IMR-90 (cell line): ENCODE measurements around the gene NUP153. TPM values are rescaled to one million over a fixed set of nuclear protein-coding genes. Genes with fewer than 3 reads are reported as not detected.

Experiments
- ATAC-seq: fragments of 200-7000 bp; cut with Tn5 transposase; 2 replicates; pipeline ENCODE4 v1.9.1; 2020; ENCODE audit warnings: low read depth, mild to moderate bottlenecking, moderate library complexity
- BruUV-seq: library from RNA; stranded (reverse); fragments of 400-500 nt; replicated peaks from 2 replicates; lab custom pipeline; 2021; lab: Mats Ljungman, UMichigan
- CTCF ChIA-PET: fragments of 300-600 bp; formaldehyde crosslinking; extraction: SDS; loops from one replicate; lab custom pipeline; 2021; ENCODE audit warnings: antibody characterized with exemption; lab: Yijun Ruan, JAX
- POLR2A ChIA-PET: fragments of 300-600 bp; sonication (Branson Sonifier 250); formaldehyde crosslinking; loops from one replicate; lab custom pipeline; 2022; ENCODE audit warnings: antibody characterized with exemption; ENCODE audit not compliant: unreplicated experiment; lab: Charles Lee
- DNase-seq: peaks from one replicate; pipeline ENCODE4 v3.0.0; 2013
- H2AFZ ChIP-seq: replicated peaks from 2 replicates; pipeline ENCODE3; 2013; ENCODE audit warnings: low read length, mild to moderate bottlenecking; ENCODE audit not compliant: poor library complexity
- H2AK5ac ChIP-seq: 2 replicates; pipeline ENCODE4 v1.6.1; 2013; ENCODE audit warnings: low read depth, low read length, inconsistent platforms
- H2AK9ac ChIP-seq: replicated peaks from 2 replicates; pipeline ENCODE3; 2013; ENCODE audit warnings: mild to moderate bottlenecking, low read depth, low read length, moderate library complexity; ENCODE audit not compliant: poor library complexity
- H2BK120ac ChIP-seq: 2 replicates; pipeline ENCODE4 v1.6.1; 2013; ENCODE audit warnings: low read depth, low read length, inconsistent platforms
- H2BK15ac ChIP-seq: 3 replicates; pipeline ENCODE4 v1.6.1; 2013; ENCODE audit warnings: low read depth, low read length, inconsistent platforms
- H2BK20ac ChIP-seq: 2 replicates; pipeline ENCODE4 v1.6.1; 2013; ENCODE audit warnings: low read depth, mild to moderate bottlenecking, inconsistent platforms, low read length, moderate library complexity
- H2BK5ac ChIP-seq: 2 replicates; pipeline ENCODE4 v1.6.1; 2013; ENCODE audit warnings: mild to moderate bottlenecking, low read depth, low read length, inconsistent platforms; ENCODE audit not compliant: poor library complexity, severe bottlenecking
- H3K14ac ChIP-seq: replicated peaks from 2 replicates; pipeline ENCODE4 v1.6.1; 2013; ENCODE audit warnings: low read depth, low read length, inconsistent platforms
- H3K18ac ChIP-seq: 2 replicates; pipeline ENCODE4 v1.6.1; 2013; ENCODE audit warnings: low read depth, low read length, control low read depth
- H3K23ac ChIP-seq: 2 replicates; pipeline ENCODE4 v1.6.1; 2013; ENCODE audit warnings: low read depth, low read length, inconsistent platforms
- H3K27ac ChIP-seq: 2 replicates; pipeline ENCODE4 v1.5.1; 2013; ENCODE audit warnings: mild to moderate bottlenecking, control low read depth, low read length; ENCODE audit not compliant: insufficient read depth
- H3K27me3 ChIP-seq: 2 replicates; pipeline ENCODE4 v1.6.1; 2013; ENCODE audit warnings: low read length; ENCODE audit not compliant: control insufficient read depth, insufficient read depth
- H3K36me3 ChIP-seq: 2 replicates; pipeline ENCODE4 v1.6.1; 2013; ENCODE audit warnings: low read length, mixed read lengths; ENCODE audit not compliant: control insufficient read depth, insufficient read depth
- H3K4ac ChIP-seq: 2 replicates; pipeline ENCODE4 v1.6.1; 2013; ENCODE audit warnings: low read depth, low read length, inconsistent platforms
- H3K4me1 ChIP-seq: 2 replicates; pipeline ENCODE4 v1.6.1; 2013; ENCODE audit warnings: low read length, mixed read lengths; ENCODE audit not compliant: control insufficient read depth, insufficient read depth
- H3K4me2 ChIP-seq: 2 replicates; pipeline ENCODE4 v1.6.1; 2013; ENCODE audit warnings: low read depth, mild to moderate bottlenecking, control low read depth, low read length, moderate library complexity
- H3K4me3 ChIP-seq: 2 replicates; pipeline ENCODE4 v1.5.1; 2013; ENCODE audit warnings: low read depth, mild to moderate bottlenecking, control low read depth, low read length, moderate library complexity; ENCODE audit not compliant: insufficient read depth
- H3K56ac ChIP-seq: 2 replicates; pipeline ENCODE4 v1.6.1; 2013; ENCODE audit warnings: low read length, inconsistent platforms; ENCODE audit not compliant: insufficient read depth; ENCODE audit errors: extremely low read depth
- H3K79me1 ChIP-seq, 2 experiments: 2 replicates each; pipeline ENCODE4 v1.6.1; 2013; ENCODE audit warnings: low read length in 2 of 2, inconsistent platforms in 1 of 2, low read depth in 1 of 2
- H3K9ac ChIP-seq: 2 replicates; pipeline ENCODE4 v1.6.1; 2013; ENCODE audit warnings: low read depth, low read length, control low read depth
- H3K9me1 ChIP-seq: 2 replicates; pipeline ENCODE4 v1.6.1; 2013; ENCODE audit warnings: low read length, inconsistent platforms; ENCODE audit not compliant: insufficient read depth
- H3K9me3 ChIP-seq: 2 replicates; pipeline ENCODE4 v1.6.1; 2013; ENCODE audit warnings: low read length; ENCODE audit not compliant: control insufficient read depth, insufficient read depth
- H4K20me1 ChIP-seq: 2 replicates; pipeline ENCODE4 v1.6.1; 2013; ENCODE audit warnings: low read length, inconsistent platforms; ENCODE audit not compliant: insufficient read depth
- H4K5ac ChIP-seq: 2 replicates; pipeline ENCODE4 v1.6.1; 2013; ENCODE audit warnings: mild to moderate bottlenecking, low read depth, low read length, control low read depth
- H4K8ac ChIP-seq, 2 experiments: 2 replicates each; pipeline ENCODE4 v1.6.1; 2013; ENCODE audit warnings: low read depth in 2 of 2, low read length in 2 of 2, control low read depth in 1 of 2, inconsistent platforms in 1 of 2
- H4K91ac ChIP-seq: 2 replicates; pipeline ENCODE4 v1.6.1; 2013; ENCODE audit warnings: low read depth, low read length, inconsistent platforms; ENCODE audit not compliant: insufficient read depth
- CEBPB ChIP-seq: IDR thresholded peaks from 2 replicates; pipeline ENCODE4 v1.6.1; 2012; ENCODE audit warnings: low read depth, low read length, improper control_type of control experiment
- MAZ ChIP-seq: IDR thresholded peaks from 2 replicates; pipeline ENCODE4 v1.6.1; 2012; ENCODE audit warnings: low read depth, mild to moderate bottlenecking, low read length, improper control_type of control experiment, moderate library complexity, borderline replicate concordance
- WGBS, 2 experiments: methylation state at CpG; one replicate each; pipeline versions ENCODE4 v1.1.5 to v1.1.7; 2013; ENCODE audit warnings: missing lambda C conversion rate in 2 of 2; ENCODE audit not compliant: insufficient read length in 1 of 2; ENCODE audit errors: extremely low coverage in 2 of 2; 5-methylcytosine and 5-hydroxymethylcytosine counted together
- dilution Hi-C: fragments of 300-500 bp; cut with HindIII; formaldehyde crosslinking; loops from one replicate; pipeline ENCODE4 v1.14.3; 2018; ENCODE audit warnings: low sequenced_read_pairs; ENCODE audit not compliant: unreplicated experiment
- in situ Hi-C: fragments of 300-500 bp; cut with MboI; formaldehyde crosslinking; loops from 3 replicates; pipeline ENCODE4 v1.14.3; 2019; ENCODE audit warnings: low sequenced_read_pairs, inconsistent platforms, mixed read lengths
- intact Hi-C: fragments of 100-400 bp; cut with micrococcal nuclease; formaldehyde crosslinking; loops from 2 replicates; pipeline ENCODE4 v1.10.0; 2022
- polyA plus RNA-seq, 3 experiments: library from polyadenylated mRNA; depleted of rRNA; stranded (reverse); fragments of >200 nt; gene quantifications; 2 replicates each; pipeline ENCODE4 v1.2.3, GENCODE V29; 2012; ENCODE audit warnings: low replicate concordance in 1 of 3
- total RNA-seq: library from RNA; depleted of rRNA; stranded (reverse); fragments of >200 nt; gene quantifications from 2 replicates; pipeline ENCODE4 v1.2.3, GENCODE V29; 2012

Gene NUP153
- total and polyA plus RNA-seq, 2 of the 4 experiments (the other 2 are of a cell fraction) = 17.2 to 39.4 TPM

GRCh38 chr6:17601386-17601703, 105.4 kb downstream of the NUP153 start:
- H3K4me1 ChIP-seq = peaks cover 6% of the 10 kb centered on the region
- peaks cover under 1% of the 10 kb centered on the region for H3K36me3 ChIP-seq
- no peak overlapping the region for H2BK20ac ChIP-seq
- no peak overlapping the region for H3K18ac ChIP-seq
- H3K4ac ChIP-seq = no peak overlapping the region
- peak overlapping the region; percentile 30 for H3K9ac ChIP-seq
- CTCF ChIA-PET = no interaction called here
- no peak overlapping the region for H3K56ac ChIP-seq
- no TSS peak for BruUV-seq
- dilution Hi-C loops = no loop called here
- peak overlapping the region; percentile 60 for H3K4me3 ChIP-seq
- 0 out of 2 replicates have a peak, but pooled peaks cover under 1% of the 10 kb centered on the region for H3K9me1 ChIP-seq
- no peak overlapping the region for H3K27ac ChIP-seq
- DNase-seq (peak; percentile 5), ATAC-seq (no peak)
- H3K14ac ChIP-seq = peak overlapping the region; percentile 54; the same call in 1 of the 2 replicates
- H3K79me1 ChIP-seq = peaks cover 10 to 13% of the 10 kb centered on the region in 2 experiments; a peak in 3 of 4 replicates
- no peak overlapping the region for H2BK5ac ChIP-seq
- H4K91ac ChIP-seq = no peak overlapping the region
- H2BK120ac ChIP-seq = no peak overlapping the region
- no peaks in the 10 kb centered on the region for H3K27me3 ChIP-seq
- no peak overlapping the region for H4K5ac ChIP-seq
- H4K8ac ChIP-seq = no peak overlapping the region
- in situ Hi-C loops = no loop called here
- 0 out of 2 replicates have a peak, but pooled peaks cover 3% of the 10 kb centered on the region for H4K20me1 ChIP-seq
- TF ChIP-seq CEBPB (0 out of 2 replicates have a peak, but pooled peaks have one; percentile 7), MAZ (no peak)
- POLR2A ChIA-PET = no interaction called here
- H3K23ac ChIP-seq = peak overlapping the region; percentile 57; the same call in 1 of the 2 replicates
- H2AFZ ChIP-seq = peak overlapping the region; percentile 97
- no CpG with 5 or more reads among the region's 5 CpGs for WGBS, 2 experiments
- no peak overlapping the region for H2AK9ac ChIP-seq
- H3K9me3 ChIP-seq = no peaks in the 10 kb centered on the region
- intact Hi-C loops = no loop called here
- peak overlapping the region; percentile 85 for H3K4me2 ChIP-seq
- no peak overlapping the region for H2AK5ac ChIP-seq
- no peak overlapping the region for H2BK15ac ChIP-seq
